Lower leg skin (tissue), 4 donors: ENCODE measurements around the gene KCNQ2. TPM values are rescaled to one million over a fixed set of nuclear protein-coding genes. Genes with fewer than 3 reads are reported as not detected.

Source experiments
- DNase-seq, 2 donors: peaks; one replicate each; pipeline ENCODE4 v3.0.0-alpha.2; 2019; ENCODE audit warnings: low spot score in 2 of 2
- H3K4me3 ChIP-seq: fragments of 200-600 bp; sonication (generic); 2 replicates; pipeline ENCODE4 v1.5.1; 2017; ENCODE audit warnings: mild to moderate bottlenecking, low read depth; ENCODE audit not compliant: poor library complexity, severe bottlenecking
- CTCF ChIP-seq, 3 donors: fragments of 450-650 bp; IDR thresholded peaks; one replicate each; pipeline ENCODE4 v1.5.1; 2016; ENCODE audit warnings: antibody characterized with exemption in 3 of 3, mild to moderate bottlenecking in 3 of 3, moderate library complexity in 2 of 3
- POLR2A ChIP-seq, 2 donors: fragments of 450-650 bp; IDR thresholded peaks; one replicate each; pipeline ENCODE4 v1.6.1; 2016 to 2017; ENCODE audit warnings: antibody characterized with exemption in 2 of 2, mild to moderate bottlenecking in 1 of 2, moderate library complexity in 1 of 2
- WGBS, 2 donors: methylation state at CpG; one replicate each; pipeline ENCODE4 v1.1.5; 2018; 5-methylcytosine and 5-hydroxymethylcytosine counted together
- intact Hi-C: fragments of 100-400 bp; cut with DNase I; formaldehyde crosslinking; loops from one replicate; pipeline ENCODE4 v1.15.0; 2023; ENCODE audit warnings: low total_unique reads
- total RNA-seq, 4 donors: library from RNA; depleted of rRNA; stranded (reverse); fragments of >200 nt; gene quantifications; one replicate each; pipeline ENCODE4 v1.1.0, GENCODE V29; 2016

KCNQ2 gene
- total RNA-seq, 4 donors from 2014 or later: not detected

GRCh38 chr20:63508072-63508768 is 35.8 kb upstream of the KCNQ2 start:
- intact Hi-C loops: no loop called here
- 85 to 86% methylated on average over 33 of the region's 33 CpGs for whole genome bisulfite sequencing, 2 donors
- no peak for DNase-seq
- H3K4me3 ChIP-seq: no peak overlapping the region
- no peak for TF ChIP-seq CTCF (IDR thresholded peaks at IDR 0.05)

GRCh38 chr20:63507083-63507743 is 34.8 kb upstream of the KCNQ2 start:
- no peak for DNase-seq
- intact Hi-C loops: no loop called here
- WGBS, 2 donors: 90 to 97% methylated on average over 30 of the region's 30 CpGs
- H3K4me3 ChIP-seq: no peak overlapping the region
- TF ChIP-seq POLR2A (IDR thresholded peaks at IDR 0.05) (no peak), CTCF (IDR thresholded peaks at IDR 0.05) (no peak)

- DNase-seq: no peak
- no peak for TF ChIP-seq POLR2A (IDR thresholded peaks at IDR 0.05)
- TF ChIP-seq CTCF (IDR thresholded peaks at IDR 0.05): no peak
- intact Hi-C loops: no loop called here
- WGBS, 2 donors: 77 to 91% methylated on average over 12 of the region's 12 CpGs
- H3K4me3 ChIP-seq: no peak overlapping the region
Observed at GRCh38 chr20:63505723-63506122, 33.3 kb upstream of the KCNQ2 start.

GRCh38 chr20:63505281-63505680 is 32.8 kb upstream of the KCNQ2 start:
- DNase-seq: no peak
- 80 to 91% methylated on average over 8 of the region's 8 CpGs for WGBS, 2 donors
- TF ChIP-seq POLR2A (IDR thresholded peaks at IDR 0.05): no peak
- TF ChIP-seq CTCF (IDR thresholded peaks at IDR 0.05): no peak
- no peak overlapping the region for H3K4me3 ChIP-seq
- intact Hi-C loops: no loop called here

GRCh38 chr20:63504642-63505041 is 32.2 kb upstream of the KCNQ2 start:
- TF ChIP-seq POLR2A (IDR thresholded peaks at IDR 0.05) (no peak), CTCF (IDR thresholded peaks at IDR 0.05) (no peak)
- DNase-seq: no peak
- intact Hi-C loops: no loop called here
- 87 to 89% methylated on average over 9 of the region's 9 CpGs for WGBS, 2 donors
- no peak overlapping the region for H3K4me3 ChIP-seq
